ENCODE data around the gene USP44.
"Not testable (repeated sequence)": the region's sequence is repeated elsewhere in the genome, so short reads cannot be mapped to it uniquely, and the experiment has no call there.

Gene USP44

DNA sequence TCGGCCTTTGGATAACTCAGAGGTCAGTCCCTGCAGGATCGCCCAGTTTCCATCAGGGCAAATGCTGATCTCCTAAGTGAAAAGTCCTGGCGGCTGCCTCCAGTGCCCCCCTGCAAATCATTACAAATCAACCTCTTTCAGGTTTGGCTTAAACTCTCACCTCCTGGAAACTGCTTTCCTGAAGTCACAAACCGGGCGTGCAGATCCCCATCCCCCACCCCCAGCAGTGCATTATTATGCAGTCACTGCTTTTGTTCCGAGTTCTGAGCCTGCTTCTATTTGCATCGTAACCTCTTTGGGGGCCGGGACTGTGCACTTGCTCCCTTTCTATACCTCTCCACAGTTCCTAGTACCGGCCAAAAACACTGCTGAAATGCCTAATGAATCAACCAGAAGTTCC lies at the start of gene USP44:
TSS of gene USP44 (minus strand) at position 172 of the 400 bp plus-strand sequence. CDS start 17,220 bp downstream, outside the sequence.
- no peak for DNase-seq

DNA sequence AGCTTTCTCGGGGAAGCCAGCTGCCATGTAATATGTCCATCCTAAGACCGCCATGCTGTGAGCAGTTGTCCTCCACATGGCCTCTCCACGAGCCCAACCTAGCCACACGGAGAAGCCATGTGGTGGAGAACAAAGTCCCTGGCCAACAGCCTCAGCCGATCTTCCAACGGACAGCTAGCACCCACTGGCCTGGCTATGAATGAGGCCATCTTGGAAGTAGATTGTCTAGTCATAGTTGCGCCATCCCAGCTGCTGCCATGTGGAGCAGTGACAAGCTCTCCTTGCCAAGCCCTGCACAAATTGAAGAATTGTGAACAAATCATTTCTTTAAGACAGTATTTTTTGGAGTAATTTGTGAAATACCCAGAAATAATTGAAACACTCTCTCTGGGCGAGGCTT lies 49.3 kb upstream of the USP44 start:
- DNase-seq = no peak

DNA sequence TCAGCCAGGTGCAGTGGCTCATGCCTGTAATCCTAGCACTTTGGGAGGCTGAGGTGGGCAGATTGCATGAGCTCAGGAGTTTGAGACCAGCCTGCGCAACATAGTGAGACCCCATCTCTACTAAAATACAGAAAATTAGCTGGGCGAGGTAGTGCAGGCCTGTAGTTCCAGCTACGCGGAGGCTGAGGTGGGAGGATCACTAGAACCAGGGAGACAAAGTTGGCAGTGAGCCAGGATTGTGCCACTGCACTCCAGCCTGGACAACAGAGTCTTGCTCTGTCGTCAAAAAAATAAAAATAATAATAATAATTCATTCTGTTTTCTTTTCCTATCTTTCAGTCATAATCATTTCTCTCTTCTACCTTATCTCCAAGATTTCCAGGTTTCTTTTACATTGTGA lies 48.6 kb upstream of the USP44 start:
- DNase-seq = no peak

DNA sequence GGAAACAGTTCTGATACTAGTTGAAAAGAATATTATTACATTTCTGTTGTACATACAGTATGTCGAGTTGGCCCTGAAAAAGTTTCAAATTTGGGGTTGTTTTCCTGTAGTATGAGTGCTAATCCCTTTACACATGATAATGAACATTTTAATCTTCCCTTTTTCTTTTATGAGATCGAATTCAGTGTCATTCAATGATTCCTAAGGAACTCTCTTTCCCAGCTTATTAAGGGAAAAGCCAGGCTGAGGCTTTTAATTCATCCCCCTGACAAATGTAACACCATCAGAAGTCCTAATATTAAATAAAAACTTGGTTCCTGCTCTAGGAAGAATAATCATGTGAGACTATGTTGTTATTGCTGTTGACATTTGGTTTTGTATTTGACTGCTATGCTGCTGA lies 42.9 kb upstream of the USP44 start:
- DNase-seq = no peak

DNA sequence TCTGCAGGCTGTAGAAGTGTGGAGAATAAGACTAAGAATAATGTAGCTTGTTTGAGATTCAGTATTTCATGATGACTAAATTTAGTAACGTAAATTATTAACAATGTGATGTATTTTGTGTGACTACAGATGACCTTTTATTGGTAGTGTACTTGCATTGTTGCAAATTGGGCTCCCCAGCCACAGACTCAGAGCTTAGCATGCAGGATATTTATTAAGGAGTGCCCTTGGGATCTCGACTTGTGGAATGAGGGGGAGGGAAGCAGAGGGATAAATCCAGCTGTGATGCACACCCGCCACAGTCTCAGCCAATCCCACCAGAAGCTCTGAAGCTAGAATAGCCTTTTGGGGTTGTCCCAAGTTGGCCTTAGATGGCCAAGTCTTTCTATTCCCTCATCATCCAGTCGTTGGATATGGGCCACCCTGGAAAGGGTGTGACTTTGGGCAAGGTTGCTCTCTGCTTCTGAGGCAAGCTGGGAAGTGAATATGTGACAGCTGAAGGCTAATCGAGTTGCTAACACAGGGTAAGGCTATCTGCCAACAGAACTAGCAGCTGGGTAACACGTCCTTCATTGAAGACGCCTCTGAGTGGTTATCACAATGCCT lies 42.1 kb upstream of the USP44 start:
- no peak for DNase-seq

DNA sequence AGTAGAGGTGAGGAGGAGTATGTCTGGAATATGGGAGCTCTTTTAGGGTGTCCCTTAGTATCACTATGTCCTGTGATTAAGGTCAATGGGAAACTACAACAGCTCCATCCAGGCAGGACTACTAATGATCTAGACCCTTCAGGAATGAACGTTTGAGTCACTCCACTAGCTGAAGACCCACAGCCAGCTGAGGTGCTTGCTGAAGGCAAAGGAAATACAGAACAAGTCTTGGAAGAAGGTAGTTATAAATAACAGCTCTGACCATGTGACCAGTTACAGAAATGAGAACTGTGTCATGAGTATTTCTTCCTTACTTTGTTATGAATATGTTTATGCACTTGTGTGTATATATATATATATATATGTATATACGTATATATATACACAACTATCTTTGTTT lies 40.5 kb upstream of the USP44 start:
- no peak for DNase-seq

DNA sequence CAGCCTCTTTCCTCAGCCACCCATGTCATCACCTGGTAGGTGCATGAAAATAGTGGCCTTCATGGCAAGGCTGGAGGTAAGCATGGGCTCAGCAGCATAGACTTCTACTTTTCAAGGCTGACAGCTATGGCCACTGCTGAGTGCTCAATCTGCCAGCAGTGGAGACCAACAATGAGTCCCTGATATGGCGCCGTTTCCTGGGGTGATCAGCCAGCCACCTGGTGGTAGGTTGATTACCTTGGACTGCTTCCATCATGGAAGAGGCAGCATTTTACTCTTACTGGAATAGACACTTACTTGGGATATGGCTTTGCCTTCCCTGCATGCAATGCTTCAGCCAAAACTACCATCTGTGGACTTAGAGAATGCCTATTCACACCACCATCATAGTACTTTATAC lies 39.5 kb upstream of the USP44 start:
- no peak for DNase-seq

DNA sequence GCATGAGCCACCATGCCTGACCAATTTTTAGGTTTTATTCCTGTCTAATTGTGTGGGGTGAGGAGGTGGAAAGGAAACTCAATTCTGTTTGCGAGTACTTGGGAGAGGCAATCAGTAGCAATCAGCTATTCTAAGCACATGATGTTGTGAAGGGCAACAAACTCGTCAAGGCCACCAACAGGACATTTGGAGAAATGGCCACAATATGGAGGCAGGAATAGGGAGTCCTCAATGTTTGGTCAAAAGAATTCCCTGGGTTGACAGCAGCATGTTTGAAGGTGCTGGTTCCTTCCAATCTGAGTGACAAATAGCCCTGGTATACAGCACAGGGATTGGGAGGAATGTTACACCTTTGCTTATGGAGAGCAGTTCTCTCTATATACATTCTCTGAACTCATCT lies 32.7 kb upstream of the USP44 start:
- DNase-seq = no peak

DNA sequence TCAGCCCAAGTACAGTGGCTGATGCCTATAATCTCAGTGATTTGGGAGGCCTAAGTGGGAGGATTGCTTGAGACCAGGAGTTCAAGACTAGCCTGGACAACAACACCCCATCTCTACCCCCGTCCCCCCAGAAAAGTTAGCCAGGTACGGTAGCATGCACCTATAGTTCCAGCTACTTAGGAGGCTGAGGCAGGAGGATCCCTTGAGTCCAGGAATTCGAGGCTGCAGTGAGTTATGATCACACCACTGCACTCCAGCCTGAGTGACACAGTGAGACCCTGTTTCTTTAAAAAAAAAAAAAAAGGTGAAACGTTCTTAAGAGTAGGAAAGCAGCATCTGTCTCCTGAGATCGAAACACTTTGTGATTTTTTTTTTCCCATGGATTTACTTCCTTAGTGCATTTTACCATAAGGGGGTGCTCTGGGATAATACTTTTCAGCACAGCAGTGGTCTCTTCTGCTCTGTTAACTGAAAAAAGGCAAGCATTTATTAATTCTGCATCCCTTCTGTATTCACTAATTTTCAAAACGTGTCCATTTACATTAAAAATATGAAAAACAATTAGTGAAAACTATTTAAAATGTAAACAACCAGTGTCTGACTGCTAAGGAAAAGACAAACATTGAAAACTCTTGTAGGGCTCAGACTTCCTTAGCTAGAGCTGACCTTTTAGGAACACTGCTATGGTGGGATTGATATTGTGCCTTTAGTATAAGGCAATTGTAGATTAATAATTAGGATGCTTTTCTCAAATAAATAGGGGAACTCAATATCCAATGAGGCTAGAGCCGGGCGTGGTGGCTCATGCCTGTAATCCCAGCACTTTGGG lies 31.2 kb upstream of the USP44 start:
- DNase-seq = no peak

DNA sequence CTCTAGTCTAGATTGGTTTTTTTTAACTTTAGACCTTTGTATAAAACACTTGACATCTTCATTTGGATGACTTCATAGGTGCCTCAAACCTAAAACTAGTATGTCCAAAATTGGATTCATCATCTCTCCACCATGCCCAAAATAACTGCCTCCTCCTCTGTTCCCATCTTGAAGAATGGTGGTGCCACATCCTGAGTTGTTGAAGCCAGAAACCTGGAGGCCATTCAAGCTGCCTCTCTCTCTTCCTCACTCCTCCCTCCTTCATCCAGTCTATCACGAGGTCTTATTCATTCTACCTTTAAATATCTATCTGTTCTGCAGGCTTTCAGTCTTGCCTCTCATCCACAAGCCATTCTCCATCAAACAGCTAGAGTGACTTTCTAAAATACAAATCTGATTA lies 26.5 kb upstream of the USP44 start:
- DNase-seq = no peak

DNA sequence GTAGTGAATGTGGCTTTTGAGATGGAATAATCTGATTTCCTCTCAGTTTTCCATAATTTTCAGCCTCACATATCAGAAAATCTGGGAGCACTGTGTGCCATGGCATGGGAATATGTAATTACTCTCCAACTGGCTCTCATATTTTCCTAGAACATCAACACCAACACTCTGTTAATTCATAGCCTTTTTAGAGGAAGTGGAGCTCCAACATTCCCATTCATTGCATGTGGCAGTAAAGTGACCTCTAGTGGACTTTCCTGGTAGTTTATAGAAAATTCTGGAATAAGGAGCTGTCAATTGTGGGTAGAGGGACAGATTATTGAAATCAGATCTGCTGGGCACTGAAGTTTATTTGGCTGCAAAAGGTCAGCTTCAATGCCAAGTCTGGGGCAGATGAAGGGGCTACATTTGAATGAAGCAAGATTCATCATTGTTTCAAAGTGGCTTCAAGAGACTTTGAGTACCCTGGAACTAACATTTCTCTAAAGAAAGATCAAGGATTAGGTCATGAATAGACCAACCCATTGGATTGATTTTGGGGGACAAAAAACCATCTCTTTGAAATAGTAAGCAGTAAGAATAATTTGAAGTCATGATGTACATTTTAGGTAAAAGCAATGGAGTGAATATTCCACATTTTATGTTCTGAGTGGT lies 23.6 kb upstream of the USP44 start:
- DNase-seq = no peak

DNA sequence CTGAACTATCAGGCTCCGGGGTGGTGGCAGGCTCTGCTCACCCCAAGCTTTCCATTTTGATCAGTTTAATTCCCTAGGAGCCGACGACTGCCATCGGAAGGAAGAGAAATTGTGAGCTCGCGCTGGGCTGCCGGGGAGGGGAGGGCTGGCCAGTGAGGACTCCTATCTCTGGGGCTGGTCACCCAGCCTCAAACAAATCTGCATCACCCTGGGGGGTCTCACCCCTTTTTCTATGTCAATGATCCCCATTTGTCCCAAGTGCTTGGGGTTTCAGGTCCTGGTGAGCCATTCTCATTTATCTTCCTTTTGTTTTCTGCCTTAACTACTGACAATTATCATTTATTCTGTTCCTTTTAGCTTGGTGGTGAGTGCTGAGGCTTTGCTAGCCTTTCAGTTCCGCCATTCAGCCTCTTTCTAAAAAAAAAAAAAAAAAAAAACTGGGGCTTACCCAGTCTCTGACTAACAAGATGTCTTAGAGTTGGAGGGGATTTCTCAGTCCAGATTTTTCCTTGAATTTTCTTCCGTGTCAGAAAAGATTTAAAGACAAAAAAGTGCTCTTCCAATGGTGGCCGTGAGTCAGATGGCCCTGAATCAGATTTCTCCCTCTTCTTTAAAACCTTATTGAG lies 22.8 kb upstream of the USP44 start:
- DNase-seq = no peak

DNA sequence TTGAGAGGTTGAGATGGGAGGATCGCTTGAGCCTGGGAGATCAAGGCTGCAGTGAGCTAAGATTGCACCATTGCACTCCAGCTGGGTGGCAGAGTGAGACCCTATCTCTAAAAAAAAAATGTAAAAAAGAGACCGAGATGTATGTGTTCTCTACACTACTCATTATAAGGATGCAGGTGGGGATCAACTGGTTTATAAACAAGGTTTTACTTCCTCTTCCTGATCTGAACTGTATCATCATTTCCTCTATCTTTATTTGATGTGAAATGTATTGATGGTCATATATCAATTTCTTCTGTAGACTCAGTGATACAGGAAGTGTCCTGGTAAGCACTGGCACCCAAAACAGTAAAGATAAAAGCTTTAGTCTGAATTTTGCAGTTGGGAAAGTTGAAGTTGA lies 20.1 kb upstream of the USP44 start:
- DNase-seq = no peak

DNA sequence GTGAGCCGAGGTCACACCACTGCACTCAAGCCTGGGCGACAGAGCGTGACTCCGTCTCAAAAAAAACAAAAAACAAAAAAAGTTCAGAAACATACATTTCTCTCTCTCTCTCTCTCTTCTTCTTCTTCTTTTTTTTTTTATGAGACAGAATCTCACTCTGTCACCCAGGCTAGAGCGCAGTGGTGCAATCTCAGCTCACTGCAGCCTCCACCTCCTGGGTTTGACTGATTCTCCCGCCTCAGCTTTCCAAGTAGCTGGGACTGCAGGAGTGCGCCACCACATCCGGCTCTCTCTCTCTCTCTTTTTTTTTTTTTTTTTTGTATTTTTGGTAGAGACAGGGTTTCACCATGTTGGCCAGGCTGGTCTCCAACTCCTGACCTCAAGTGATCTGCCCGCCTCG lies 16.8 kb upstream of the USP44 start:
- DNase-seq = not testable (repeated sequence)

DNA sequence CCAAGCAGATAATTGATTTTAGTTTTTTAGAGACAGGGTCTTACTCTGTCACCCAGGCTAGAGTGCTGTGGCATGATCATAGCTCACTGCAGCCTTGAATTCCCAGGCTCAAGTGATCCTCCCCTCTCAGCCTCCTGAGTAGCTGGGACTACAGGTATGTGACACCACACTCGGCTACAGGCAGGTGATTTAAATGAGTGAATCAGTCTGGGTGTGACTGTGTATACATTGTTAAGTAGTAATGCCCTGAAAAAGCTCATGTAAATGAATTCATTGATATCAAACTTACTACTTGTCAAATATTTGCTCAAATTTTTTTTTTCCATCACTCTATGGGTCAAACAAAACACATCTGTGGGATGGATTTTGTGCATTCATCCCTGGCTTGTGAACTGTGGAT lies 6.3 kb upstream of the USP44 start:
- no peak for DNase-seq

DNA sequence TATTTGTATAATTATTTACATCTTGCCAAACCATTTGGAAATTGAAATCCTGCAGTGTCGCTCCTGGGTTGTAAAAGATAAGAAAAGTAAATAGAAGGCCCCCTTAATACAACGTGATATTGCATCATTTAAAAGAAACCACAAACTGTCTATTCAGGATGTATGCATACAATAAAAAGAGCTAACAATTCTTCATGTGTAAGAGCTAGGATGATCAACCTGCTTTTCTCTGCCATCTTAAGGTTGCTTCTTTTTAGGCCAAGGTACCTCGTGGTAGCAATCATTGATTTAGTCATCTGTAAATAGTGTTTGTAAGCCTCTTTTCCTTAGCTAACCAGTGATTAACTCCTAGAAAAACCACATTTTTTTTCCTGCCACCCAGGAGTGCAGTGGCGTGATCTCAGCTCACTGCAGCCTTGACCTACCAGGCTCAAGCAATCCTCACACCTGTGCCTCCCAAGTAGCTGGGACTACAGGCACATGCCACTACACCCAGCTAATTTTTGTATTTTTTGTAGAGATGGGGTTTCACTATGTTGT lies 3.3 kb upstream of the USP44 start:
- no peak for DNase-seq

DNA sequence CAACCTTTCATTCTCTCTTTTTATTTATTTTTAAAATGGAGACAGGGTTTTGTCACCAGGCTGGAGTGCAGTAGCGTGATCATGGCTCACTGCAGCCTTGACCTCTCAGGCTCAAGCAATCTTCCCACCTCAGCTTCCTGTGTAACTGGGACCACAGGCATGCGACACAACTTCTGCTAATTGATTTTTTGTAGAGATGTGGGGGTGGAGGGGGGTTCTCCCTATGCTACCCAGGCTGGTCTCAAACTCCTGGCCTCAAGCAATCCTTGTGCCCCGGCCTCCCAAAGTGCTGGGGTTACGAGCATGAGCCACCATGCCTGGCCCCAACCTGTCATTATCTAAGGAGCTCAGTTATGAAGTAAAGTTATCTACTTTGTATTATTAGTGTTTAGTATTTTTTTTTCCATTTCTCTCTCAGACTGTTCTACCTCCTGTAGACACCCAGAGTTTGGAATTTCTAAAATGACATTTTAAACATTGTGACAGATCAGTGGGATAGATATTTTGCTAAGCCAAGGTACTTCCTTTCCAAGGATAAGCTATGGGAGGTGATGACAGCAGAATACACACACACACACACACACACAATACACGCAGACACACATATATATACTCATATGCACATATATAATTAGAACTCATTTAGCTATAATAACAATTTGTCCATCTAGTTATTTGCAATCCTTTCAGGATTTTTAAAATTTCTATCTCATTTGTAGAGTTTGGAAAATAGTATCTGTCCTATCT lies 2.1 kb upstream of the USP44 start:
- no peak for DNase-seq

DNA sequence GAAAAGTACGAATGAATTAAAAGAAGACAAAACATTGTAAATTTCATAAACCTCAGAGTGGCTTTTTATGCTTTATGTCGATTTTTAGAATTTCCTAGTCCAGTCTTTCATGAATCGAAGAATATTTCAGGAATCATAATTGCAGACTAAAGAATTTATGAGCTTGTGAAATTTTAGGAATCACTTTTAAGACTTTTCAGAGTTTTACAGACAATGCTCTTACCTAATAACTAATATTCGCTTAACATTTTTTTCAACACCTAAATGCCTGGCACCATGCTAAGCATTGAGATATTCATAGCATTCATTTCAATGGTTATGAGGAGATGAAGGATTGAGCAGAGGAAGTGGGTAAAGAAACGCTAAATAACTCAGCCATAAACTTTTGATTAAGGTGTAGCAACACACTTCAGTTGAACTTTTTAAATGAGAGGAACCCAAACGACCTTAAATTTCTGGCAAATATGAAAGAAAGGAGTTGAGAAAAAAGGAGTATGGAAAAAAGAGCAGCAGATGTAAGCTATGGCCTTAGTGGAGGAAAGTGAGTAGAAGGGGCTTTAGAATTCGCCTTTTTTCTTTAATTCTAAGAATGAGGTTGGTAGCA lies 739 bp upstream of the USP44 start:
- DNase-seq = no peak

DNA sequence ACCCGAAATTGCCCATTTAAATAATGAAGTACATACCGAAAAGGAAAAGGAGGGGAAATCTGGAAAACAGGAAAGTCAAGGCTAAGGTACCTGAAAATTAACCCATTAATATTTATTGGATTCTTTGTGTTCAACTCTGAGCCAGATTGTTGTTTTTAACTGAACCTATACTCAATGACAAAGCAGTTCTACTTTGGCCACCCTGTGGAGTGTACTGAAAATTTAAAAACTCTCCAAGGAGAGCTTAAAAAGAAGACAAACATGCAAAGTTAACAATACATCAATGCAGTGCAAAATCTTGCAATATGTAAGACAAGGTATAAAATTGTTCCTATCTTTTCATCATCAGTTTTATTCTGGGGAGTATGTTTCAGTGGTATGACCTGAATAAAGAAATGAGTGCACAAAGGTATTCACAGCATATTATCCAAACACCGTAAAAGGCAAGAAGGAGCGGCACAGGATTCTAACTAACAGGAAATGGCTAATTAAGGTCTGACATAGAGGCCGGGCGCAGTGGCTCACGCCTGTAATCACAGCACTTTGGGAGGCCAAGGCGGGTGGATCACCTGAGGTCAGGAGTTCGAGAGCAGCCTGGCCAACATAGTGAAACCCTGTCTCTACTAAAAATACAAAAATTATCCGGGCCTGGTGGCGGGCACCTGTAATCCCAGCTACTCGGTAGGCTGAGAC lies 1.7 kb downstream of the USP44 start:
- DNase-seq = no peak

DNA sequence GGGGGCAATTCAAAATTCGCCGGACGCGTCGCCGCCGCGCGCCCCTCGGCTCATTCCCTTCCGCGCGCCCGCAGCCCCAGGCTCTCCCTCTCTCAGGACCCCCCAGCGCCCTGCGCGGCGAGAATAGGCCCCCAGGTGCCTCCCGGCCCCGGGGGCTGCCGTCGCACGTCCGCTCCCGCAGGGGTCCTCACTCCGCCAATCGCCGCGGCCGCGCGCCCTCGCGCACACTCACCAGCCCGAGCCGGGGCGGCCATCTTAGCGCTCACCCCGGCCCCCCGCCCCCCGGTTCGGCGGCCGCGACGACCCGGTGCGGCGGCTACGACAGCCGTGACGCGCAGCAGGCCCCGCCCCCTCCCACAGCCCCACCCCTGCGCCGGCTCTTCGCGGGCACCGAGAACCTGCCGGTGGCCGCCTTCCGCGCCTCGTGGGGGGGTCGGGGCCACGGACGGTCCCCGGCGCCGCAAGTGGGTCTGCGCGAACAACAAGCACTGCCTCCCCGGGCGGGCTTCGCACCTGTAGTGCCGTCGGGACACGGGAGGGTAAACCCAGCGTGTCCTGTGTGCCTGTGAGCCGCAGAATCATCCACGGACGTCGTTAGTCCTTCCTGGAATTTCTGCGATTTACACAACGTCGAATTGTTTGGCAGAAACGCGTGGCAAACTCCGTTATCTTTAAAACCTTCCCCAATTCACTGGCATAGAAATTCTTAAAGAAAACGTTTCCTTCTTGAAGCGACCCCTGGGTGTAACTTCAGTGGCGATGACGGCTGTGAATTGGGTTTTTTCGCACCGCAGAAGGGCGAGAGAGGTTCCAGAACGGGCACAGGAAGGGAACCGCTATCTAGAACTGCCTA lies 2.5 kb downstream of the USP44 start:
- DNase-seq = peak; percentile 54

Data from T1000 (cell line).